ENCODE data around the gene PADI6.

The PADI6 gene

GRCh38 chr1:17369466-17369865 is 2.5 kb upstream of the PADI6 start:
- TF ChIP-seq FOXP2 (optimal IDR thresholded peaks at IDR 0.05; ENCODE audit: borderline replicate concordance, extremely low read depth, extremely low read length, insufficient read depth) = no peak
- no peak for TF ChIP-seq REST (IDR thresholded peaks at IDR 0.05; ENCODE audit: insufficient read depth in 1 of 2, low read depth in 2 of 2, low read length in 2 of 2)
- TF ChIP-seq POLR2AphosphoS5 (IDR thresholded peaks at IDR 0.05; ENCODE audit: low read depth, low read length) = no peak
- TF ChIP-seq SIN3A (IDR thresholded peaks at IDR 0.05; ENCODE audit: borderline replicate concordance, insufficient read depth, low read length) = no peak
- no peak for TF ChIP-seq TAF1 (IDR thresholded peaks at IDR 0.05; ENCODE audit: borderline replicate concordance, insufficient read depth, low read length)

GRCh38 chr1:17370618-17371017 is 1.4 kb upstream of the PADI6 start:
- TF ChIP-seq SIN3A (IDR thresholded peaks at IDR 0.05; ENCODE audit: borderline replicate concordance, insufficient read depth, low read length) (no peak), POLR2AphosphoS5 (IDR thresholded peaks at IDR 0.05; ENCODE audit: low read depth, low read length) (no peak), FOXP2 (optimal IDR thresholded peaks at IDR 0.05; ENCODE audit: borderline replicate concordance, extremely low read depth, extremely low read length, insufficient read depth) (no peak), REST (IDR thresholded peaks at IDR 0.05; ENCODE audit: insufficient read depth in 1 of 2, low read depth in 2 of 2, low read length in 2 of 2) (no peak), TAF1 (IDR thresholded peaks at IDR 0.05; ENCODE audit: borderline replicate concordance, insufficient read depth, low read length) (no peak)

- TF ChIP-seq POLR2AphosphoS5 (IDR thresholded peaks at IDR 0.05; ENCODE audit: low read depth, low read length) (no peak), SIN3A (IDR thresholded peaks at IDR 0.05; ENCODE audit: borderline replicate concordance, insufficient read depth, low read length) (no peak), REST (IDR thresholded peaks at IDR 0.05; ENCODE audit: insufficient read depth in 1 of 2, low read depth in 2 of 2, low read length in 2 of 2) (no peak), FOXP2 (optimal IDR thresholded peaks at IDR 0.05; ENCODE audit: borderline replicate concordance, extremely low read depth, extremely low read length, insufficient read depth) (no peak), TAF1 (IDR thresholded peaks at IDR 0.05; ENCODE audit: borderline replicate concordance, insufficient read depth, low read length) (no peak)
Measured at GRCh38 chr1:17372955-17373354, 959 bp downstream of the PADI6 start.

- TF ChIP-seq POLR2AphosphoS5 (IDR thresholded peaks at IDR 0.05; ENCODE audit: low read depth, low read length) (no peak), TAF1 (IDR thresholded peaks at IDR 0.05; ENCODE audit: borderline replicate concordance, insufficient read depth, low read length) (no peak), FOXP2 (optimal IDR thresholded peaks at IDR 0.05; ENCODE audit: borderline replicate concordance, extremely low read depth, extremely low read length, insufficient read depth) (no peak), SIN3A (IDR thresholded peaks at IDR 0.05; ENCODE audit: borderline replicate concordance, insufficient read depth, low read length) (no peak), REST (IDR thresholded peaks at IDR 0.05; ENCODE audit: insufficient read depth in 1 of 2, low read depth in 2 of 2, low read length in 2 of 2) (no peak)
Measured at GRCh38 chr1:17375651-17376050, 3.7 kb downstream of the PADI6 start.

Data from PFSK-1 (cell line).